MCF 10A (cell line): Measurements from ENCODE around the gene RHBDD3. TPM values are rescaled to one million over a fixed set of nuclear protein-coding genes. Genes with fewer than 3 reads are reported as not detected.

Experiments used
- BruUV-seq: library from RNA; stranded (reverse); fragments of 400-500 nt; replicated peaks from 2 replicates; lab custom pipeline; 2021; lab: Mats Ljungman, UMichigan
- CTCF ChIA-PET: fragments of 300-600 bp; sonication (Branson Sonifier 250); formaldehyde crosslinking; extraction: SDS; loops from one replicate; lab custom pipeline; 2021; ENCODE audit warnings: antibody characterized with exemption, inconsistent platforms; lab: Yijun Ruan, JAX
- POLR2A ChIA-PET: fragments of 300-600, 350-650 bp; sonication (Branson Sonifier 250); formaldehyde crosslinking; extraction: SDS; loops from one replicate; lab custom pipeline; 2020; ENCODE audit warnings: antibody characterized with exemption, inconsistent platforms; lab: Yijun Ruan, JAX
- DNase-seq: peaks from one replicate; pipeline ENCODE4 v3.0.0-alpha.2; 2018; ENCODE audit not compliant: unreplicated experiment
- H3K27ac Mint-ChIP-seq: one replicate; pipeline ENCODE4 v1.8.0; 2022; ENCODE audit warnings: mild to moderate bottlenecking, low read depth, mixed read lengths; ENCODE audit not compliant: unreplicated experiment
- H3K27me3 Mint-ChIP-seq: one replicate; pipeline ENCODE4 v1.8.0; 2022; ENCODE audit warnings: mixed read lengths; ENCODE audit not compliant: insufficient read depth, unreplicated experiment
- H3K36me3 Mint-ChIP-seq: one replicate; pipeline ENCODE4 v1.8.0; 2022; ENCODE audit warnings: mild to moderate bottlenecking, moderate library complexity, mixed read lengths; ENCODE audit not compliant: insufficient read depth, unreplicated experiment
- H3K4me1 Mint-ChIP-seq: one replicate; pipeline ENCODE4 v1.8.0; 2022; ENCODE audit warnings: mixed read lengths; ENCODE audit not compliant: insufficient read depth, unreplicated experiment
- H3K4me3 Mint-ChIP-seq: one replicate; pipeline ENCODE4 v1.8.0; 2022; ENCODE audit warnings: mild to moderate bottlenecking, moderate library complexity, mixed read lengths; ENCODE audit not compliant: unreplicated experiment
- H3K9me3 Mint-ChIP-seq: one replicate; pipeline ENCODE4 v1.8.0; 2022; ENCODE audit warnings: mixed read lengths; ENCODE audit not compliant: unreplicated experiment
- intact Hi-C: fragments of 100-400 bp; cut with micrococcal nuclease; formaldehyde crosslinking; loops from 2 replicates; pipeline ENCODE4 v1.14.1; 2022
- total RNA-seq: library from RNA; stranded (reverse); gene quantifications from 2 replicates; pipeline ENCODE4 v1.2.3, GENCODE V29; 2022
- TF ChIP-seq, protein P1 (sequence below): fragments of 200-600 bp; IDR thresholded peaks from one replicate; pipeline ENCODE4 v1.8.0; 2022; ENCODE audit warnings: antibody characterized with exemption, mild to moderate bottlenecking; ENCODE audit not compliant: unreplicated experiment

The RHBDD3 gene
- total RNA-seq, 1 experiment from 2014 or later = 32.5 TPM

DNA sequence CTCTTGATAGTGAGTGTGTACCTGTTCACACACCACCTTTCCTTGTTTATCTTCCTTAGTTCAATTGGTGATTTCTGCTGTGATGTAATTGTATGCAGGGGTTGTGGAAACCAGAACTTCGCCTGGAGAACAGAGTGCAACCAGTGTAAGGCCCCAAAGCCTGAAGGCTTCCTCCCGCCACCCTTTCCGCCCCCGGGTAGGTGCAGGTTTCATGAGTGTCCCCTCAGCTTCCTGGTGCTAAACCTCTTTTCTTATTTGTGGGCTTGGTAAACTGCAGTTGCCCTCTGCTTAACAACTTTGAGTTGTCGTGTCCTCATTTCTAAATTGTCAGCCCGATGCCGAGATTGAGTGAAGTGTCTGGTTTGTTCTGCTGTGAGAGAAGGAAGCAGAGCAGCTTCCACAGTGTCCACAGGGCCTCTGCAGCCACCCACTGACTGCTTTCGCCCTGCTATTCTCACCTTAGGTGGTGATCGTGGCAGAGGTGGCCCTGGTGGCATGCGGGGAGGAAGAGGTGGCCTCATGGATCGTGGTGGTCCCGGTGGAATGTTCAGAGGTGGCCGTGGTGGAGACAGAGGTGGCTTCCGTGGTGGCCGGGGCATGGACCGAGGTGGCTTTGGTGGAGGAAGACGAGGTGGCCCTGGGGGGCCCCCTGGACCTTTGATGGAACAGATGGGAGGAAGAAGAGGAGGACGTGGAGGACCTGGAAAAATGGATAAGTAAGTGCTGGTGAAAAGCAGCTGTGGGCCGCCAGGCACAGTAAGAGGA lies 31.5 kb upstream of the RHBDD3 start:
- BruUV-seq = no TSS peak
- DNase-seq = no peak
- POLR2A ChIA-PET = no interaction called here
- peaks cover 68% of the 10 kb centered on the region for H3K36me3 Mint-ChIP-seq
- TF ChIP-seq, protein P1, sequence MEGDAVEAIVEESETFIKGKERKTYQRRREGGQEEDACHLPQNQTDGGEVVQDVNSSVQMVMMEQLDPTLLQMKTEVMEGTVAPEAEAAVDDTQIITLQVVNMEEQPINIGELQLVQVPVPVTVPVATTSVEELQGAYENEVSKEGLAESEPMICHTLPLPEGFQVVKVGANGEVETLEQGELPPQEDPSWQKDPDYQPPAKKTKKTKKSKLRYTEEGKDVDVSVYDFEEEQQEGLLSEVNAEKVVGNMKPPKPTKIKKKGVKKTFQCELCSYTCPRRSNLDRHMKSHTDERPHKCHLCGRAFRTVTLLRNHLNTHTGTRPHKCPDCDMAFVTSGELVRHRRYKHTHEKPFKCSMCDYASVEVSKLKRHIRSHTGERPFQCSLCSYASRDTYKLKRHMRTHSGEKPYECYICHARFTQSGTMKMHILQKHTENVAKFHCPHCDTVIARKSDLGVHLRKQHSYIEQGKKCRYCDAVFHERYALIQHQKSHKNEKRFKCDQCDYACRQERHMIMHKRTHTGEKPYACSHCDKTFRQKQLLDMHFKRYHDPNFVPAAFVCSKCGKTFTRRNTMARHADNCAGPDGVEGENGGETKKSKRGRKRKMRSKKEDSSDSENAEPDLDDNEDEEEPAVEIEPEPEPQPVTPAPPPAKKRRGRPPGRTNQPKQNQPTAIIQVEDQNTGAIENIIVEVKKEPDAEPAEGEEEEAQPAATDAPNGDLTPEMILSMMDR = no peak
- H3K27ac Mint-ChIP-seq = no peak overlapping the region
- H3K27me3 Mint-ChIP-seq = no peaks in the 10 kb centered on the region
- peaks cover 7% of the 10 kb centered on the region for H3K4me1 Mint-ChIP-seq
- CTCF ChIA-PET = interaction anchor here (0.5 to 0.6 kb wide), 2 partner anchors 20 to 517 kb away, joined by 3 read pairs; no protein-coding TSS in a partner anchor
- H3K4me3 Mint-ChIP-seq = no peak overlapping the region
- intact Hi-C loops = no loop called here
- no peaks in the 10 kb centered on the region for H3K9me3 Mint-ChIP-seq

DNA sequence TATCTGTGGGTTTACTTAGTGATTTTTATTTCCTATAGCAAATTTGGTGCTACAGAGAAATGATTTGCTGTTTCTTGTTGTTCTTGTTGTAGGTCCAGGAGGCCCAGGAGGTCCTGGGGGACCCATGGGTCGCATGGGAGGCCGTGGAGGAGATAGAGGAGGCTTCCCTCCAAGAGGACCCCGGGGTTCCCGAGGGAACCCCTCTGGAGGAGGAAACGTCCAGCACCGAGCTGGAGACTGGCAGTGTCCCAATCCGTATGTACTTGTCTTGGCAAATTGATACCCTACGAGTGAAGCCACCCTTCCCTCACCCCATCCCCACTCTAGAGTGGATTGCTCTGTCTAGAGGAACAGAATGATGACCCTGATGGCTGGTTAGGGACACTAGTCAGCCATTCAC lies 30.9 kb upstream of the RHBDD3 start:
- BruUV-seq = no TSS peak
- DNase-seq = no peak
- Mint-ChIP-seq H3K4me1 (peaks cover 7% of the 10 kb centered on the region), H3K27me3 (no peaks in the 10 kb centered on the region), H3K36me3 (peaks cover 75% of the 10 kb centered on the region), H3K9me3 (no peaks in the 10 kb centered on the region), H3K4me3 (no peak overlapping the region), H3K27ac (no peak overlapping the region)
- CTCF ChIA-PET = interaction anchor here (0.6 kb wide), 1 partner anchor 21 kb away, joined by 3 read pairs; no protein-coding TSS in a partner anchor
- TF ChIP-seq, protein P1 = no peak
- POLR2A ChIA-PET = no interaction called here
- intact Hi-C loops = no loop called here

DNA sequence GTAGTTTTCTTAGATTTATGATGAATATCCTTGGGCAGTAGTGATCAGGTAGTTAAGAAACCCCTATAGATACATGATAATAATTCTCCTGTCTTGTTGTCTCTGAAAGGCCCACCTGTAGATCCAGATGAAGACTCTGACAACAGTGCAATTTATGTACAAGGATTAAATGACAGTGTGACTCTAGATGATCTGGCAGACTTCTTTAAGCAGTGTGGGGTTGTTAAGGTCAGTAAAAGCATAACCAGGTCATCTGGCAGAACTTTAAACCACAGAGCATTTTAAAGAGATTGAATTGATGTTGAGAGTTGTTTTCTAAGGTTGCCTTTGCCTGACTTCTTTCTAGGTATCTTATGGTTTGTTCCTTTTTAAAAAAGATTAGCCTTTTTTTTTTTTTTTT lies 24.6 kb upstream of the RHBDD3 start:
- DNase-seq = no peak
- CTCF ChIA-PET = no interaction called here
- Mint-ChIP-seq H3K4me3 (no peak overlapping the region), H3K4me1 (no peaks in the 10 kb centered on the region), H3K36me3 (peaks cover 100% of the 10 kb centered on the region), H3K27ac (no peak overlapping the region), H3K27me3 (no peaks in the 10 kb centered on the region), H3K9me3 (no peaks in the 10 kb centered on the region)
- TF ChIP-seq, protein P1 = no peak
- intact Hi-C loops = no loop called here
- POLR2A ChIA-PET = interaction anchor here (1.1 kb wide), 1 partner anchor 11 kb away, joined by 4 read pairs; no protein-coding TSS in a partner anchor
- BruUV-seq = no TSS peak

DNA sequence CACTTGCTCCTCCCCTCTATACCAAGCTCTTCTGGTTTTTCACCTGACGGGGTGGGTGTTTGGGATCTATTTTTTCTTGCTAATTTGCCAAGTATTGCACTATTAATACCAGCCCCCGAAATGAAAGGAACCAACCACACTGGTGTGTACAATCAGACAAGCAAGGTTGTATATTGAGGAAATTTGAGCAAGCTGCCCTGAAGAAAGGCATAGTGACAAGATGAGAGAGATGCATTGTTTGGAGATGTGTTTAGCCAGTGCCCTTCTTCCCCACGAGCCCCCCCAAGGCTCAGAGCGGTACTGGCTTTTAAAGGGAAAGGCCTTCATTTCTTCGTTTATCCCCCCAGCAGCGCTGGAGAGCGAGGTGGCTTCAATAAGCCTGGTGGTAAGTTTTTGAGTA lies 23.4 kb upstream of the RHBDD3 start:
- POLR2A ChIA-PET = interaction anchor here (0.7 to 1.0 kb wide), 2 partner anchors 10 to 17 kb away, joined by 3 to 5 read pairs; no protein-coding TSS in a partner anchor
- H3K9me3 Mint-ChIP-seq = no peaks in the 10 kb centered on the region
- BruUV-seq = no TSS peak
- DNase-seq = no peak
- no peaks in the 10 kb centered on the region for H3K4me1 Mint-ChIP-seq
- CTCF ChIA-PET = no interaction called here
- H3K27me3 Mint-ChIP-seq = no peaks in the 10 kb centered on the region
- TF ChIP-seq, protein P1 = no peak
- peaks cover 100% of the 10 kb centered on the region for H3K36me3 Mint-ChIP-seq
- no peak overlapping the region for H3K4me3 Mint-ChIP-seq
- intact Hi-C loops = no loop called here
- H3K27ac Mint-ChIP-seq = no peak overlapping the region
